KMS-11 (cell line): ENCODE results near the gene EFR3B.

Experiments
- H2AFZ ChIP-seq: fragments of 200-600 bp; sonication (generic); 2 replicates; pipeline ENCODE4 v1.6.1; 2016; ENCODE audit warnings: antibody characterized with exemption, mixed run types, low read depth
- H3K27ac ChIP-seq: fragments of 200-600 bp; sonication (generic); 2 replicates; pipeline ENCODE4 v1.6.1; 2016; ENCODE audit warnings: mild to moderate bottlenecking, mixed run types
- H3K27me3 ChIP-seq: fragments of 200-600 bp; sonication (generic); 2 replicates; pipeline ENCODE4 v1.6.1; 2017; ENCODE audit warnings: mild to moderate bottlenecking, low read depth, mixed run types, moderate library complexity; ENCODE audit not compliant: insufficient read depth
- H3K36me3 ChIP-seq: fragments of 200-600 bp; sonication (generic); 2 replicates; pipeline ENCODE4 v1.6.1; 2017; ENCODE audit warnings: mild to moderate bottlenecking, mixed run types; ENCODE audit not compliant: insufficient read depth
- H3K4me1 ChIP-seq: fragments of 200-600 bp; sonication (generic); 2 replicates; pipeline ENCODE4 v1.6.1; 2016; ENCODE audit warnings: mild to moderate bottlenecking, low read depth, mixed run types; ENCODE audit not compliant: poor library complexity, severe bottlenecking
- H3K4me2 ChIP-seq: fragments of 200-600 bp; sonication (generic); 2 replicates; pipeline ENCODE4 v1.7.0; 2016; ENCODE audit warnings: mild to moderate bottlenecking, mixed run types
- H3K4me3 ChIP-seq: fragments of 200-600 bp; sonication (generic); IDR thresholded peaks from 2 replicates; pipeline ENCODE4 v1.6.1; 2017; ENCODE audit warnings: low read depth, low read length, mixed read lengths; ENCODE audit not compliant: insufficient read depth
- H3K79me2 ChIP-seq: fragments of 200-600 bp; sonication (generic); 2 replicates; pipeline ENCODE4 v1.6.1; 2016; ENCODE audit warnings: low read depth, mixed run types; ENCODE audit not compliant: insufficient read depth
- H3K9ac ChIP-seq: fragments of 200-600 bp; sonication (generic); 2 replicates; pipeline ENCODE4 v1.6.1; 2016; ENCODE audit warnings: mild to moderate bottlenecking, mixed run types
- H4K20me1 ChIP-seq: fragments of 200-600 bp; sonication (generic); 2 replicates; pipeline ENCODE4 v1.6.1; 2016; ENCODE audit warnings: mild to moderate bottlenecking, mixed run types; ENCODE audit not compliant: insufficient read depth
- TF ChIP-seq, protein P1 (sequence below): fragments of 200-600 bp; sonication (generic); conservative IDR thresholded peaks from 2 replicates; pipeline ENCODE4 v1.6.1; 2017; ENCODE audit warnings: low read depth, mild to moderate bottlenecking, antibody characterized with exemption, low read length, moderate library complexity, mixed read lengths

The EFR3B gene

DNA sequence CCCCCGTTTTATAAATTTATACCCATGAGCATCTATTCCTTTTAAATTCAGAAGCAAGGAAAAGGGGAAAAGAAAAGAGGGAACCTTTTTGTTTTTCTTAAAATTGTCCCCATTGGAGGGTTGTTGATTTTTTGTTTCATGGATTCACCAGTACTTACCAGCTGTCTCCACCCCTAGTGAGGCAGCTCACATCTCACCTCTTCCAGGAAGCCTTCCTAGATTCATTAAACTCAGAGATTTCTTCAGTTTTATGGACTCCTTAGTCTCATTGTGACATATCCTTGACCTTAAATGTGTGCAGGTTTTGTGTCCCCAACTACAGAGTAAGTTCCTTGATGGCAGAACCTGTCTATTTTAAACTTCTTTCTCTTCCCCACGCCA lies 35.9 kb downstream of the EFR3B start:
- no peak overlapping the region for H3K4me3 ChIP-seq
- no peaks in the 10 kb centered on the region for H4K20me1 ChIP-seq
- TF ChIP-seq, protein P1, sequence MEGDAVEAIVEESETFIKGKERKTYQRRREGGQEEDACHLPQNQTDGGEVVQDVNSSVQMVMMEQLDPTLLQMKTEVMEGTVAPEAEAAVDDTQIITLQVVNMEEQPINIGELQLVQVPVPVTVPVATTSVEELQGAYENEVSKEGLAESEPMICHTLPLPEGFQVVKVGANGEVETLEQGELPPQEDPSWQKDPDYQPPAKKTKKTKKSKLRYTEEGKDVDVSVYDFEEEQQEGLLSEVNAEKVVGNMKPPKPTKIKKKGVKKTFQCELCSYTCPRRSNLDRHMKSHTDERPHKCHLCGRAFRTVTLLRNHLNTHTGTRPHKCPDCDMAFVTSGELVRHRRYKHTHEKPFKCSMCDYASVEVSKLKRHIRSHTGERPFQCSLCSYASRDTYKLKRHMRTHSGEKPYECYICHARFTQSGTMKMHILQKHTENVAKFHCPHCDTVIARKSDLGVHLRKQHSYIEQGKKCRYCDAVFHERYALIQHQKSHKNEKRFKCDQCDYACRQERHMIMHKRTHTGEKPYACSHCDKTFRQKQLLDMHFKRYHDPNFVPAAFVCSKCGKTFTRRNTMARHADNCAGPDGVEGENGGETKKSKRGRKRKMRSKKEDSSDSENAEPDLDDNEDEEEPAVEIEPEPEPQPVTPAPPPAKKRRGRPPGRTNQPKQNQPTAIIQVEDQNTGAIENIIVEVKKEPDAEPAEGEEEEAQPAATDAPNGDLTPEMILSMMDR = no peak
- H3K27me3 ChIP-seq = no peaks in the 10 kb centered on the region
- no peaks in the 10 kb centered on the region for H3K4me1 ChIP-seq
- H3K27ac ChIP-seq = no peak overlapping the region
- no peak overlapping the region for H2AFZ ChIP-seq
- no peaks in the 10 kb centered on the region for H3K36me3 ChIP-seq
- H3K4me2 ChIP-seq = no peak overlapping the region
- H3K79me2 ChIP-seq = no peaks in the 10 kb centered on the region
- no peak overlapping the region for H3K9ac ChIP-seq

DNA sequence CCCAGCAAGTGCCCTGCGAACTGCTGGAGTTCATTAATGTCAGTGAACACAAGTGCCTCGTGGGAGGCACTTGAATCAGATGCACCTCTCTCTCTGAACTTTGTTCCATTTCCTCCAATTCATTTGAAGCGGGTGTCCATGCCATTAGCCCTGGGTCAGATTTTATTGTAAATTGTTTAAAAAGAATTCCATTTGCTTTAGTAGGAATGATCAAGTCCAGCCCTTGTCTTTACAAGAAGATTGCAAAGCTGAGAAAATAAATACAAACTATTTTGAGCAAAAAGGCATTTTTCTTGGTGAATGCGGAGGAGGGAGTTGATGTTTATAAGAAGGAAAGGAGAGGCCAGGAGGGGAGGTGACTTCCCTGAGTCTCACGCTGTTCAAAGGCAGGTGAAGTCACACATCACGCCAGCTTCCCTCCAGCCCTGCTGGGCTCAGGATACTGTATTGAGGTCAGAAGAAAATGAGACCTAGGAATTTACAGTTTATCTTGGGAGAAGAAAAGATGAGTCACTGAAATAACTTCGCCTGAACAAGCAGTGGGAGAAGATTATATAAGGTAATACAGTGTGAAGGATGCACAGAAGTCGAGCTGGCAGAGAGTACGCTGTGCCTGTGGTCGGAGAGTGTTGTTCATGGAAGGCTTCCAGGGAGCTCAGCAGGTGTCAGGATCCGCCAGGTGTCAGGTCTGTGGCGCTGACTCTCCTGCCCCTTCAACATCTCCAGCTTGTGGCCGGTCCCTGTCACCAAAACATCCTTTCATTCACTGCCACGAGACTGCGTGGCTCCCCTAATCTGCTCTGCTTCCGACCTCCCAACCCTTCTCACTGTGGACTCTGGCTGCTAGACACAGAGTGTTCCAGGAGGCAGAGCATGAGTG lies 36.5 kb downstream of the EFR3B start:
- H3K4me3 ChIP-seq = no peak overlapping the region
- TF ChIP-seq, protein P1 = no peak
- no peaks in the 10 kb centered on the region for H3K4me1 ChIP-seq
- H3K9ac ChIP-seq = no peak overlapping the region
- no peaks in the 10 kb centered on the region for H4K20me1 ChIP-seq
- H3K36me3 ChIP-seq = no peaks in the 10 kb centered on the region
- no peak overlapping the region for H2AFZ ChIP-seq
- H3K27me3 ChIP-seq = no peaks in the 10 kb centered on the region
- no peak overlapping the region for H3K27ac ChIP-seq
- H3K79me2 ChIP-seq = no peaks in the 10 kb centered on the region
- H3K4me2 ChIP-seq = no peak overlapping the region

GRCh38 chr2:25079050-25079635 lies 37.3 kb downstream of the EFR3B start:
- Histone ChIP-seq H3K79me2 (no peaks in the 10 kb centered on the region), H3K4me3 (no peak overlapping the region), H3K36me3 (no peaks in the 10 kb centered on the region), H2AFZ (no peak overlapping the region), H4K20me1 (no peaks in the 10 kb centered on the region), H3K4me1 (no peaks in the 10 kb centered on the region), H3K4me2 (no peak overlapping the region), H3K9ac (no peak overlapping the region), H3K27ac (no peak overlapping the region), H3K27me3 (no peaks in the 10 kb centered on the region)
- TF ChIP-seq, protein P1 = no peak

- Histone ChIP-seq H4K20me1 (no peaks in the 10 kb centered on the region), H3K36me3 (no peaks in the 10 kb centered on the region)
Observed at GRCh38 chr2:25081237-25081790, 39.4 kb downstream of the EFR3B start.

More at GRCh38 chr2:25081237-25081790, 39.4 kb downstream of the EFR3B start:
- no peak overlapping the region for H3K9ac ChIP-seq
- TF ChIP-seq, protein P1 = no peak
- H3K27ac ChIP-seq = no peak overlapping the region
- H3K4me3 ChIP-seq = no peak overlapping the region
- no peaks in the 10 kb centered on the region for H3K27me3 ChIP-seq
- H3K79me2 ChIP-seq = no peaks in the 10 kb centered on the region
- H2AFZ ChIP-seq = no peak overlapping the region
- H3K4me1 ChIP-seq = no peaks in the 10 kb centered on the region
- no peak overlapping the region for H3K4me2 ChIP-seq
